IMR-90 (cell line): ENCODE measurements around the gene NT5M. TPM values are rescaled to one million over a fixed set of nuclear protein-coding genes. Genes with fewer than 3 reads are reported as not detected.

Source experiments
- ATAC-seq: fragments of 200-7000 bp; cut with Tn5 transposase; 2 replicates; pipeline ENCODE4 v1.9.1; 2020; ENCODE audit warnings: low read depth, mild to moderate bottlenecking, moderate library complexity
- BruUV-seq: library from RNA; stranded (reverse); fragments of 400-500 nt; replicated peaks from 2 replicates; lab custom pipeline; 2021; lab: Mats Ljungman, UMichigan
- CTCF ChIA-PET: fragments of 300-600 bp; formaldehyde crosslinking; extraction: SDS; loops from one replicate; lab custom pipeline; 2021; ENCODE audit warnings: antibody characterized with exemption; lab: Yijun Ruan, JAX
- POLR2A ChIA-PET: fragments of 300-600 bp; sonication (Branson Sonifier 250); formaldehyde crosslinking; loops from one replicate; lab custom pipeline; 2022; ENCODE audit warnings: antibody characterized with exemption; ENCODE audit not compliant: unreplicated experiment; lab: Charles Lee
- DNase-seq: peaks from one replicate; pipeline ENCODE4 v3.0.0; 2013
- H2AFZ ChIP-seq: replicated peaks from 2 replicates; pipeline ENCODE3; 2013; ENCODE audit warnings: low read length, mild to moderate bottlenecking; ENCODE audit not compliant: poor library complexity
- H2AK5ac ChIP-seq: 2 replicates; pipeline ENCODE4 v1.6.1; 2013; ENCODE audit warnings: low read depth, low read length, inconsistent platforms
- H2AK9ac ChIP-seq: replicated peaks from 2 replicates; pipeline ENCODE3; 2013; ENCODE audit warnings: mild to moderate bottlenecking, low read depth, low read length, moderate library complexity; ENCODE audit not compliant: poor library complexity
- H2BK120ac ChIP-seq: 2 replicates; pipeline ENCODE4 v1.6.1; 2013; ENCODE audit warnings: low read depth, low read length, inconsistent platforms
- H2BK15ac ChIP-seq: 3 replicates; pipeline ENCODE4 v1.6.1; 2013; ENCODE audit warnings: low read depth, low read length, inconsistent platforms
- H2BK20ac ChIP-seq: 2 replicates; pipeline ENCODE4 v1.6.1; 2013; ENCODE audit warnings: low read depth, mild to moderate bottlenecking, inconsistent platforms, low read length, moderate library complexity
- H2BK5ac ChIP-seq: 2 replicates; pipeline ENCODE4 v1.6.1; 2013; ENCODE audit warnings: mild to moderate bottlenecking, low read depth, low read length, inconsistent platforms; ENCODE audit not compliant: poor library complexity, severe bottlenecking
- H3K14ac ChIP-seq: replicated peaks from 2 replicates; pipeline ENCODE4 v1.6.1; 2013; ENCODE audit warnings: low read depth, low read length, inconsistent platforms
- H3K18ac ChIP-seq: 2 replicates; pipeline ENCODE4 v1.6.1; 2013; ENCODE audit warnings: low read depth, low read length, control low read depth
- H3K23ac ChIP-seq: 2 replicates; pipeline ENCODE4 v1.6.1; 2013; ENCODE audit warnings: low read depth, low read length, inconsistent platforms
- H3K27ac ChIP-seq: 2 replicates; pipeline ENCODE4 v1.5.1; 2013; ENCODE audit warnings: mild to moderate bottlenecking, control low read depth, low read length; ENCODE audit not compliant: insufficient read depth
- H3K27me3 ChIP-seq: 2 replicates; pipeline ENCODE4 v1.6.1; 2013; ENCODE audit warnings: low read length; ENCODE audit not compliant: control insufficient read depth, insufficient read depth
- H3K36me3 ChIP-seq: 2 replicates; pipeline ENCODE4 v1.6.1; 2013; ENCODE audit warnings: low read length, mixed read lengths; ENCODE audit not compliant: control insufficient read depth, insufficient read depth
- H3K4ac ChIP-seq: 2 replicates; pipeline ENCODE4 v1.6.1; 2013; ENCODE audit warnings: low read depth, low read length, inconsistent platforms
- H3K4me1 ChIP-seq: 2 replicates; pipeline ENCODE4 v1.6.1; 2013; ENCODE audit warnings: low read length, mixed read lengths; ENCODE audit not compliant: control insufficient read depth, insufficient read depth
- H3K4me2 ChIP-seq: 2 replicates; pipeline ENCODE4 v1.6.1; 2013; ENCODE audit warnings: low read depth, mild to moderate bottlenecking, control low read depth, low read length, moderate library complexity
- H3K4me3 ChIP-seq: 2 replicates; pipeline ENCODE4 v1.5.1; 2013; ENCODE audit warnings: low read depth, mild to moderate bottlenecking, control low read depth, low read length, moderate library complexity; ENCODE audit not compliant: insufficient read depth
- H3K56ac ChIP-seq: 2 replicates; pipeline ENCODE4 v1.6.1; 2013; ENCODE audit warnings: low read length, inconsistent platforms; ENCODE audit not compliant: insufficient read depth; ENCODE audit errors: extremely low read depth
- H3K79me1 ChIP-seq, 2 experiments: 2 replicates each; pipeline ENCODE4 v1.6.1; 2013; ENCODE audit warnings: low read length in 2 of 2, inconsistent platforms in 1 of 2, low read depth in 1 of 2
- H3K9ac ChIP-seq: 2 replicates; pipeline ENCODE4 v1.6.1; 2013; ENCODE audit warnings: low read depth, low read length, control low read depth
- H3K9me1 ChIP-seq: 2 replicates; pipeline ENCODE4 v1.6.1; 2013; ENCODE audit warnings: low read length, inconsistent platforms; ENCODE audit not compliant: insufficient read depth
- H3K9me3 ChIP-seq: 2 replicates; pipeline ENCODE4 v1.6.1; 2013; ENCODE audit warnings: low read length; ENCODE audit not compliant: control insufficient read depth, insufficient read depth
- H4K20me1 ChIP-seq: 2 replicates; pipeline ENCODE4 v1.6.1; 2013; ENCODE audit warnings: low read length, inconsistent platforms; ENCODE audit not compliant: insufficient read depth
- H4K5ac ChIP-seq: 2 replicates; pipeline ENCODE4 v1.6.1; 2013; ENCODE audit warnings: mild to moderate bottlenecking, low read depth, low read length, control low read depth
- H4K8ac ChIP-seq, 2 experiments: 2 replicates each; pipeline ENCODE4 v1.6.1; 2013; ENCODE audit warnings: low read depth in 2 of 2, low read length in 2 of 2, control low read depth in 1 of 2, inconsistent platforms in 1 of 2
- H4K91ac ChIP-seq: 2 replicates; pipeline ENCODE4 v1.6.1; 2013; ENCODE audit warnings: low read depth, low read length, inconsistent platforms; ENCODE audit not compliant: insufficient read depth
- BHLHE40 ChIP-seq: fragments of 150-350 bp; IDR thresholded peaks from 2 replicates; pipeline ENCODE4 v1.6.1; 2016; ENCODE audit warnings: mild to moderate bottlenecking, low read depth, low read length
- CEBPB ChIP-seq: IDR thresholded peaks from 2 replicates; pipeline ENCODE4 v1.6.1; 2012; ENCODE audit warnings: low read depth, low read length, improper control_type of control experiment
- CHD1 ChIP-seq: IDR thresholded peaks from 2 replicates; pipeline ENCODE4 v1.6.1; 2012; ENCODE audit warnings: low read depth, low read length, improper control_type of control experiment
- FOS ChIP-seq: fragments of 150-350 bp; IDR thresholded peaks from 2 replicates; pipeline ENCODE4 v1.6.1; 2016; ENCODE audit warnings: low read depth, low read length
- MAFK ChIP-seq: IDR thresholded peaks from 2 replicates; pipeline ENCODE4 v1.6.1; 2012; ENCODE audit warnings: low read depth, low read length, improper control_type of control experiment
- MAZ ChIP-seq: IDR thresholded peaks from 2 replicates; pipeline ENCODE4 v1.6.1; 2012; ENCODE audit warnings: low read depth, mild to moderate bottlenecking, low read length, improper control_type of control experiment, moderate library complexity, borderline replicate concordance
- MXI1 ChIP-seq: IDR thresholded peaks from 2 replicates; pipeline ENCODE4 v1.6.1; 2012; ENCODE audit warnings: low read depth, mild to moderate bottlenecking, low read length, moderate library complexity, borderline replicate concordance
- NFE2L2 ChIP-seq: fragments of 150-350 bp; IDR thresholded peaks from 2 replicates; pipeline ENCODE4 v1.6.1; 2016; ENCODE audit warnings: low read depth, mild to moderate bottlenecking, low read length
- POLR2A ChIP-seq: IDR thresholded peaks from 2 replicates; pipeline ENCODE4 v1.6.1; 2012; ENCODE audit warnings: mild to moderate bottlenecking, low read depth, low read length
- RCOR1 ChIP-seq: IDR thresholded peaks from 2 replicates; pipeline ENCODE4 v1.6.1; 2012; ENCODE audit warnings: mild to moderate bottlenecking, low read length, improper control_type of control experiment; ENCODE audit not compliant: insufficient replicate concordance
- RFX5 ChIP-seq: IDR thresholded peaks from 2 replicates; pipeline ENCODE4 v1.8.0; 2012; ENCODE audit warnings: low read depth, mild to moderate bottlenecking, low read length, moderate library complexity
- SMC3 ChIP-seq: fragments of 150-350 bp; IDR thresholded peaks from 2 replicates; pipeline ENCODE4 v1.6.1; 2016; ENCODE audit warnings: low read depth, mild to moderate bottlenecking, antibody characterized with exemption, low read length, moderate library complexity
- WGBS, 2 experiments: methylation state at CpG; one replicate each; pipeline versions ENCODE4 v1.1.5 to v1.1.7; 2013; ENCODE audit warnings: missing lambda C conversion rate in 2 of 2; ENCODE audit not compliant: insufficient read length in 1 of 2; ENCODE audit errors: extremely low coverage in 2 of 2; 5-methylcytosine and 5-hydroxymethylcytosine counted together
- dilution Hi-C: fragments of 300-500 bp; cut with HindIII; formaldehyde crosslinking; loops from one replicate; pipeline ENCODE4 v1.14.3; 2018; ENCODE audit warnings: low sequenced_read_pairs; ENCODE audit not compliant: unreplicated experiment
- in situ Hi-C: fragments of 300-500 bp; cut with MboI; formaldehyde crosslinking; loops from 3 replicates; pipeline ENCODE4 v1.14.3; 2019; ENCODE audit warnings: low sequenced_read_pairs, inconsistent platforms, mixed read lengths
- intact Hi-C: fragments of 100-400 bp; cut with micrococcal nuclease; formaldehyde crosslinking; loops from 2 replicates; pipeline ENCODE4 v1.10.0; 2022
- polyA plus RNA-seq, 3 experiments: library from polyadenylated mRNA; depleted of rRNA; stranded (reverse); fragments of >200 nt; gene quantifications; 2 replicates each; pipeline ENCODE4 v1.2.3, GENCODE V29; 2012; ENCODE audit warnings: low replicate concordance in 1 of 3
- total RNA-seq: library from RNA; depleted of rRNA; stranded (reverse); fragments of >200 nt; gene quantifications from 2 replicates; pipeline ENCODE4 v1.2.3, GENCODE V29; 2012
- TF ChIP-seq, protein P1 (sequence below): fragments of 150-350 bp; IDR thresholded peaks from 2 replicates; pipeline ENCODE4 v1.6.1; 2017; ENCODE audit warnings: mild to moderate bottlenecking, antibody characterized with exemption, low read length, low read depth
- TF ChIP-seq, protein P2 (sequence below): fragments of 150-350 bp; IDR thresholded peaks from 2 replicates; pipeline ENCODE4 v1.6.1; 2016; ENCODE audit warnings: low read depth, mild to moderate bottlenecking, low read length, moderate library complexity, borderline replicate concordance

Gene NT5M
- total and polyA plus RNA-seq, 2 of the 4 experiments (the other 2 are of a cell fraction) = 0.18 to 0.32 TPM

DNA sequence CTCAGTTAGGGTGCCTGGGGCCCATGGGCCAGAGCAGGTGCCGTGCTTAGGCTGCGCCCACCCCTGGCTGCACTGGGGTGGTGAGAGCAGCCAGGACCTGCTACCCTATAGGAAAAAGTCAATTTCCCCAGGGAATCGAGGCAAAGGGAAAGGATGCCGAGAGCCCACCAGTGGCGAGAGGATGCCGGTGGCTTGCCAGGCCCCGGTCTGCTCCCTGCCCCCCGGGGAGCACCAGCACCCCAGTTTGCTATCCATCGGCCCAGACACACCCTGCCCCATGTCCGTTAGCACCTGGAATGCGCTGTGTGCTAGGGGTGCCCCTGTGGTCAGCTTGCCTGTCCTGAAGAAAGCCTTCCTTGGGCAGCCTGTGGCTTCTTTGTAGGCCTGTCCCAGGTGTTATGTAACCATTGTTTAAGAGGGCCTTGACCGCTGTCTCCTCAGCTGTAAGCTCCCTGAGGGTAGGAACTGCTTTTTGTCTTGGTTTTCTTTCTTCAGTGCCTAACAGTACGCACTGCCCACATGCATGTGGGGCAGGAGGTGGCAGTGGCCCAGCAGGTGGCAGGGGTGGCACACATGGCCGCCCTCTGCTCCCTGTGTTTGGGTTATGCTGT lies 40.8 kb downstream of the NT5M start:
- no peak overlapping the region for H3K27ac ChIP-seq
- ATAC-seq (no peak), DNase-seq (no peak)
- no peak overlapping the region for H4K91ac ChIP-seq
- no TSS peak for BruUV-seq
- H3K9me3 ChIP-seq = no peaks in the 10 kb centered on the region
- no peak overlapping the region for H2BK120ac ChIP-seq
- no peak overlapping the region for H3K14ac ChIP-seq
- H2BK15ac ChIP-seq = no peak overlapping the region
- intact Hi-C loops = no loop called here
- ChIA-PET CTCF (no interaction called here), POLR2A (no interaction called here)
- no peak overlapping the region for H3K4me3 ChIP-seq
- H4K8ac ChIP-seq = no peak overlapping the region
- no peaks in the 10 kb centered on the region for H3K9me1 ChIP-seq
- H2AFZ ChIP-seq = no peak overlapping the region
- no peak overlapping the region for H2BK5ac ChIP-seq
- no peak overlapping the region for H3K56ac ChIP-seq
- no peak overlapping the region for H3K4ac ChIP-seq
- WGBS, 2 experiments = 87% methylated on average over 4 of the region's 14 CpGs; no CpG with 5 or more reads in 1 of the 2 experiments
- no peaks in the 10 kb centered on the region for H4K20me1 ChIP-seq
- no peak overlapping the region for H2AK5ac ChIP-seq
- H4K5ac ChIP-seq = no peak overlapping the region
- H3K79me1 ChIP-seq = no peaks in the 10 kb centered on the region
- H3K23ac ChIP-seq = no peak overlapping the region
- no peak overlapping the region for H2AK9ac ChIP-seq
- H3K9ac ChIP-seq = no peak overlapping the region
- TF ChIP-seq MAFK (no peak), FOS (no peak), CHD1 (no peak), NFE2L2 (no peak), CEBPB (no peak), POLR2A (no peak), MAZ (no peak), SMC3 (no peak), MXI1 (no peak), RFX5 (no peak), BHLHE40 (no peak), RCOR1 (no peak)
- TF ChIP-seq, protein P1, sequence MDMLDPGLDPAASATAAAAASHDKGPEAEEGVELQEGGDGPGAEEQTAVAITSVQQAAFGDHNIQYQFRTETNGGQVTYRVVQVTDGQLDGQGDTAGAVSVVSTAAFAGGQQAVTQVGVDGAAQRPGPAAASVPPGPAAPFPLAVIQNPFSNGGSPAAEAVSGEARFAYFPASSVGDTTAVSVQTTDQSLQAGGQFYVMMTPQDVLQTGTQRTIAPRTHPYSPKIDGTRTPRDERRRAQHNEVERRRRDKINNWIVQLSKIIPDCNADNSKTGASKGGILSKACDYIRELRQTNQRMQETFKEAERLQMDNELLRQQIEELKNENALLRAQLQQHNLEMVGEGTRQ = no peak
- TF ChIP-seq, protein P2, sequence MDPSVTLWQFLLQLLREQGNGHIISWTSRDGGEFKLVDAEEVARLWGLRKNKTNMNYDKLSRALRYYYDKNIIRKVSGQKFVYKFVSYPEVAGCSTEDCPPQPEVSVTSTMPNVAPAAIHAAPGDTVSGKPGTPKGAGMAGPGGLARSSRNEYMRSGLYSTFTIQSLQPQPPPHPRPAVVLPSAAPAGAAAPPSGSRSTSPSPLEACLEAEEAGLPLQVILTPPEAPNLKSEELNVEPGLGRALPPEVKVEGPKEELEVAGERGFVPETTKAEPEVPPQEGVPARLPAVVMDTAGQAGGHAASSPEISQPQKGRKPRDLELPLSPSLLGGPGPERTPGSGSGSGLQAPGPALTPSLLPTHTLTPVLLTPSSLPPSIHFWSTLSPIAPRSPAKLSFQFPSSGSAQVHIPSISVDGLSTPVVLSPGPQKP = no peak
- no peaks in the 10 kb centered on the region for H3K36me3 ChIP-seq
- no peaks in the 10 kb centered on the region for H3K4me1 ChIP-seq
- dilution Hi-C loops = no loop called here
- in situ Hi-C loops = no loop called here
- H3K27me3 ChIP-seq = peaks cover 18% of the 10 kb centered on the region; the same call in 1 of the 2 replicates
- no peak overlapping the region for H3K18ac ChIP-seq
- H2BK20ac ChIP-seq = no peak overlapping the region
- no peak overlapping the region for H3K4me2 ChIP-seq
